PC-3 (cell line): Measurements from ENCODE around the gene GRIN1. TPM values are rescaled to one million over a fixed set of nuclear protein-coding genes. Genes with fewer than 3 reads are reported as not detected.

Source experiments
- ATAC-seq: fragments of 200-7000 bp; cut with Tn5 transposase; 2 replicates; pipeline ENCODE4 v1.9.1; 2020; ENCODE audit warnings: mild to moderate bottlenecking, moderate library complexity
- BruUV-seq: library from RNA; stranded (reverse); fragments of 400-500 nt; replicated peaks from 2 replicates; lab custom pipeline; 2021; lab: Mats Ljungman, UMichigan
- CTCF ChIA-PET: fragments of 300-600 bp; sonication (Branson Sonifier 250); formaldehyde crosslinking; loops from one replicate; lab custom pipeline; 2022; ENCODE audit warnings: antibody characterized with exemption; lab: Charles Lee
- POLR2A ChIA-PET: fragments of 300-600 bp; sonication (Branson Sonifier 250); formaldehyde crosslinking; loops from one replicate; lab custom pipeline; 2022; ENCODE audit warnings: antibody characterized with exemption; ENCODE audit not compliant: unreplicated experiment; lab: Charles Lee
- DNase-seq: peaks from one replicate; pipeline ENCODE4 v3.0.0-alpha.2; 2015
- H2AFZ ChIP-seq: fragments of 300-600 bp; sonication (generic); 2 replicates; pipeline ENCODE4 v1.6.0; 2016; ENCODE audit warnings: antibody characterized with exemption, low read length
- H3F3A ChIP-seq: fragments of 300-600 bp; sonication (generic); one replicate; pipeline ENCODE4 v1.6.0; 2017; ENCODE audit warnings: antibody characterized with exemption, low read length, control low read depth, mild to moderate bottlenecking; ENCODE audit not compliant: unreplicated experiment
- H3K27ac ChIP-seq: fragments of 300-600 bp; sonication (generic); 2 replicates; pipeline ENCODE4 v1.5.1; 2016; ENCODE audit warnings: mild to moderate bottlenecking, low read length
- H3K27me3 ChIP-seq: fragments of 300-600 bp; sonication (generic); 2 replicates; pipeline ENCODE4 v1.6.1; 2016; ENCODE audit warnings: low read length, mixed read lengths
- H3K36me3 ChIP-seq: fragments of 300-600 bp; sonication (generic); 2 replicates; pipeline ENCODE4 v1.6.1; 2016; ENCODE audit warnings: low read depth, mixed run types, low read length, mixed read lengths
- H3K4me1 ChIP-seq: fragments of 300-600 bp; sonication (generic); 2 replicates; pipeline ENCODE4 v1.5.1; 2016; ENCODE audit warnings: low read length; ENCODE audit not compliant: insufficient read depth
- H3K4me2 ChIP-seq: fragments of 300-600 bp; sonication (generic); 2 replicates; pipeline ENCODE4 v1.6.0; 2016; ENCODE audit warnings: low read length
- H3K4me3 ChIP-seq: fragments of 300-600 bp; sonication (generic); 2 replicates; pipeline ENCODE4 v1.5.1; 2016; ENCODE audit warnings: mild to moderate bottlenecking, low read length, mixed read lengths
- H3K79me2 ChIP-seq: fragments of 300-600 bp; sonication (generic); 2 replicates; pipeline ENCODE4 v1.6.1; 2017; ENCODE audit warnings: low read length, mixed read lengths
- H3K9ac ChIP-seq: fragments of 300-600 bp; sonication (generic); 2 replicates; pipeline ENCODE4 v1.6.0; 2016; ENCODE audit warnings: mild to moderate bottlenecking, low read length
- H3K9me2 ChIP-seq: fragments of 300-600 bp; sonication (generic); replicated peaks from 2 replicates; pipeline ENCODE4 v1.6.1; 2016; ENCODE audit warnings: mixed run types, low read length, mixed read lengths
- H3K9me3 ChIP-seq: fragments of 300-600 bp; sonication (generic); 2 replicates; pipeline ENCODE4 v1.6.1; 2016; ENCODE audit warnings: low read length, mixed read lengths
- H4K20me1 ChIP-seq: fragments of 300-600 bp; sonication (generic); 2 replicates; pipeline ENCODE4 v1.6.1; 2016; ENCODE audit warnings: low read length, mixed read lengths
- EZH2 ChIP-seq: fragments of 300-600 bp; sonication (generic); IDR thresholded peaks from one replicate; pipeline ENCODE4 v1.6.1; 2017; ENCODE audit warnings: antibody characterized with exemption, mild to moderate bottlenecking, low read length; ENCODE audit not compliant: unreplicated experiment
- EZH2phosphoT487 ChIP-seq: fragments of 300-600 bp; sonication (generic); IDR thresholded peaks from 2 replicates; pipeline ENCODE4 v1.6.1; 2018; ENCODE audit warnings: mild to moderate bottlenecking, antibody characterized with exemption, low read length, borderline replicate concordance
- intact Hi-C: fragments of 100-400 bp; cut with micrococcal nuclease; formaldehyde crosslinking; loops from 2 replicates; pipeline ENCODE4 v1.9.0; 2023
- total RNA-seq: library from RNA; depleted of rRNA; stranded (reverse); fragments of >200 nt; gene quantifications from 2 replicates; pipeline ENCODE4 v1.2.3, GENCODE V29; 2014
- TF ChIP-seq, protein P1 (sequence below): fragments of 300-600 bp; sonication (generic); conservative IDR thresholded peaks from 2 replicates; pipeline ENCODE4 v1.5.1; 2017; ENCODE audit warnings: antibody characterized with exemption, low read depth, mild to moderate bottlenecking, low read length

The GRIN1 gene
- total RNA-seq, 1 experiment from 2014 or later = 0.11 TPM

DNA sequence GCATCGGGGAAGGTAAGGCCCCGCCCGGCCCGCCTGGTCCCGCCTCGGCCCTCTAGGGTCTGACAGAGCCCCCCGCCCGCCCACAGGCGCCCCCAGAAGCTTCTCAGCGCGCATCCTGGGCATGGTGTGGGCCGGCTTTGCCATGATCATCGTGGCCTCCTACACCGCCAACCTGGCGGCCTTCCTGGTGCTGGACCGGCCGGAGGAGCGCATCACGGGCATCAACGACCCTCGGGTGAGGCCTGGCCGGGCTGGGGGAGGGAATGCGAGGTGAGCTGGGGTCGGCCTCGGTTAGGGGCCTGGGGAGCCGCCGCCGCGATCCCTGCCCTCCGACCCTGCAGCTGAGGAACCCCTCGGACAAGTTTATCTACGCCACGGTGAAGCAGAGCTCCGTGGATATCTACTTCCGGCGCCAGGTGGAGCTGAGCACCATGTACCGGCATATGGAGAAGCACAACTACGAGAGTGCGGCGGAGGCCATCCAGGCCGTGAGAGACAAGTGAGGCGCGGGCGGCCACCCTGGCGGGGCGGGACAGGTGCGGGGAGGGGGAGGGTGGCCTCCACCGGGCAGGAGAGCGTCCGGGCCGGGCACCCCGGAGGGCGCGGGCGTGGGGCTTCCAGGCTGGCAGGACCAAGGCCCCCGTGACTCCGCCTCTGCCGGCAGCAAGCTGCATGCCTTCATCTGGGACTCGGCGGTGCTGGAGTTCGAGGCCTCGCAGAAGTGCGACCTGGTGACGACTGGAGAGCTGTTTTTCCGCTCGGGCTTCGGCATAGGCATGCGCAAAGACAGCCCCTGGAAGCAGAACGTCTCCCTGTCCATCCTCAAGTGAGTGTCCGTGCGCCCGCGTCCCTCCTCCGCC, 23.8 kb downstream of the GRIN1 start:
- Histone ChIP-seq H3K36me3 (no peaks in the 10 kb centered on the region), H3K4me2 (no peak overlapping the region), H3K27ac (no peak overlapping the region), H3K79me2 (no peaks in the 10 kb centered on the region), H3K9me2 (no peaks in the 10 kb centered on the region), H3K4me1 (no peaks in the 10 kb centered on the region; the same call in 1 of the 2 replicates), H3K4me3 (no peak overlapping the region), H4K20me1 (no peaks in the 10 kb centered on the region), H3K9ac (no peak overlapping the region), H3K27me3 (peaks cover 25% of the 10 kb centered on the region), H3K9me3 (no peaks in the 10 kb centered on the region), H3F3A (no peaks in the 10 kb centered on the region), H2AFZ (no peak overlapping the region)
- DNase-seq (no peak), ATAC-seq (no peak)
- TF ChIP-seq EZH2 (no peak), EZH2phosphoT487 (no peak)
- TF ChIP-seq, protein P1, sequence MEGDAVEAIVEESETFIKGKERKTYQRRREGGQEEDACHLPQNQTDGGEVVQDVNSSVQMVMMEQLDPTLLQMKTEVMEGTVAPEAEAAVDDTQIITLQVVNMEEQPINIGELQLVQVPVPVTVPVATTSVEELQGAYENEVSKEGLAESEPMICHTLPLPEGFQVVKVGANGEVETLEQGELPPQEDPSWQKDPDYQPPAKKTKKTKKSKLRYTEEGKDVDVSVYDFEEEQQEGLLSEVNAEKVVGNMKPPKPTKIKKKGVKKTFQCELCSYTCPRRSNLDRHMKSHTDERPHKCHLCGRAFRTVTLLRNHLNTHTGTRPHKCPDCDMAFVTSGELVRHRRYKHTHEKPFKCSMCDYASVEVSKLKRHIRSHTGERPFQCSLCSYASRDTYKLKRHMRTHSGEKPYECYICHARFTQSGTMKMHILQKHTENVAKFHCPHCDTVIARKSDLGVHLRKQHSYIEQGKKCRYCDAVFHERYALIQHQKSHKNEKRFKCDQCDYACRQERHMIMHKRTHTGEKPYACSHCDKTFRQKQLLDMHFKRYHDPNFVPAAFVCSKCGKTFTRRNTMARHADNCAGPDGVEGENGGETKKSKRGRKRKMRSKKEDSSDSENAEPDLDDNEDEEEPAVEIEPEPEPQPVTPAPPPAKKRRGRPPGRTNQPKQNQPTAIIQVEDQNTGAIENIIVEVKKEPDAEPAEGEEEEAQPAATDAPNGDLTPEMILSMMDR = no peak
- POLR2A ChIA-PET = no interaction called here
- CTCF ChIA-PET = no interaction called here
- intact Hi-C loops = no loop called here
- BruUV-seq = no TSS peak

DNA sequence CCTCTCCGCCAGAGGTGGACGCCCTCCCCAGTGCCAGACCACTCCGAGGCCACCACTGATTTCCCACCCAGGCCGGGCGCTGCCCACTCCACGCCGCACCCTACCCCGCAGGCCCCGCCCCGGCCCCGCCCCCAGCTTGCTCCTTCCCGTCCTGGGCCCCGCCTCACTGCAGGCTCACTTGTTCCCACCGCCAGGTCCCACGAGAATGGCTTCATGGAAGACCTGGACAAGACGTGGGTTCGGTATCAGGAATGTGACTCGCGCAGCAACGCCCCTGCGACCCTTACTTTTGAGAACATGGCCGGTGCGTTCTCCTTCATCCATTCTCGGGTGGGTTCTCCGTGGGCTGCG, 24.4 kb downstream of the GRIN1 start:
- ATAC-seq = no peak
- H3K27me3 ChIP-seq = peaks cover 24% of the 10 kb centered on the region
- intact Hi-C loops = no loop called here
- no peaks in the 10 kb centered on the region for H3K9me2 ChIP-seq
- no peak overlapping the region for H3K9ac ChIP-seq
- no peak overlapping the region for H3K4me3 ChIP-seq
- TF ChIP-seq, protein P1 = no peak
- no peak for TF ChIP-seq EZH2phosphoT487
- no peak for TF ChIP-seq EZH2
- no TSS peak for BruUV-seq
- no peak for DNase-seq
- H2AFZ ChIP-seq = no peak overlapping the region
- H3K4me1 ChIP-seq = no peaks in the 10 kb centered on the region; the same call in 1 of the 2 replicates
- CTCF ChIA-PET = no interaction called here
- H3F3A ChIP-seq = no peaks in the 10 kb centered on the region
- no peaks in the 10 kb centered on the region for H3K36me3 ChIP-seq
- H3K27ac ChIP-seq = no peak overlapping the region
- no peaks in the 10 kb centered on the region for H3K9me3 ChIP-seq
- H3K79me2 ChIP-seq = no peaks in the 10 kb centered on the region
- POLR2A ChIA-PET = no interaction called here
- H4K20me1 ChIP-seq = no peaks in the 10 kb centered on the region
- H3K4me2 ChIP-seq = no peak overlapping the region

DNA sequence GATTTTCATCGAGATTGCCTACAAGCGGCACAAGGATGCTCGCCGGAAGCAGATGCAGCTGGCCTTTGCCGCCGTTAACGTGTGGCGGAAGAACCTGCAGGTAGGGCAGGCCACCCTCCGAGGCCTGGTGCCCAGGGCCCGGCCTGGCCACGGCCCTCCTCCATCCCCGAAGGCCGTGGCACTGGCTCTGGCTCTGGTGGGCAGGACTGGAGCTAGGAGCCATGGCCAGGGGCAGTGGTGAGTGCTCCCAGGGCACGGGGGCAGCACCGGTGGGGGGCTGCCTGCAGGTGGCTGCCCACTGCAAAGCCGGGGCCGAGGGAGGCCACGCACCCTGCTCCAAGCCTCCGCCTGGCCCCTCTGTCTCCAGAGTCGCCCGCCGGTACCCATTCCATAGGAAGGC, 24.9 kb downstream of the GRIN1 start:
- ATAC-seq (no peak), DNase-seq (no peak)
- no peaks in the 10 kb centered on the region for H3K9me2 ChIP-seq
- no peak overlapping the region for H2AFZ ChIP-seq
- no peaks in the 10 kb centered on the region for H3K79me2 ChIP-seq
- H3K4me3 ChIP-seq = no peak overlapping the region
- H3K27ac ChIP-seq = no peak overlapping the region
- H3K9ac ChIP-seq = no peak overlapping the region
- TF ChIP-seq EZH2phosphoT487 (no peak), EZH2 (no peak)
- TF ChIP-seq, protein P1 = no peak
- intact Hi-C loops = no loop called here
- CTCF ChIA-PET = no interaction called here
- no peaks in the 10 kb centered on the region for H3F3A ChIP-seq
- H3K9me3 ChIP-seq = no peaks in the 10 kb centered on the region
- no peak overlapping the region for H3K4me2 ChIP-seq
- BruUV-seq = no TSS peak
- H3K27me3 ChIP-seq = peaks cover 20% of the 10 kb centered on the region
- H4K20me1 ChIP-seq = no peaks in the 10 kb centered on the region
- H3K36me3 ChIP-seq = no peaks in the 10 kb centered on the region
- no peaks in the 10 kb centered on the region; the same call in 1 of the 2 replicates for H3K4me1 ChIP-seq
- POLR2A ChIA-PET = no interaction called here
